ENCODE measurements around the gene SRA1.
"Not testable (repeated sequence)": the region's sequence is repeated elsewhere in the genome, so short reads cannot be mapped to it uniquely, and the experiment has no call there.

Gene SRA1

GRCh38 chr5:140588311-140589070, 31.2 kb upstream of the SRA1 start:
- Histone ChIP-seq H3K4me1 (no peaks in the 10 kb centered on the region), H3K4me3 (no peak overlapping the region), H3K36me3 (replicated peaks) (no peaks in the 10 kb centered on the region), H3K27me3 (ENCODE audit: low read depth) (no peaks in the 10 kb centered on the region), H3K9me3 (no peaks in the 10 kb centered on the region)
- in situ Hi-C loops (cut with MboI; ENCODE audit: low sequenced_read_pairs), result no loop called here
- no peak for DNase-seq (ENCODE audit: low spot score in 2 of 2)

DNA sequence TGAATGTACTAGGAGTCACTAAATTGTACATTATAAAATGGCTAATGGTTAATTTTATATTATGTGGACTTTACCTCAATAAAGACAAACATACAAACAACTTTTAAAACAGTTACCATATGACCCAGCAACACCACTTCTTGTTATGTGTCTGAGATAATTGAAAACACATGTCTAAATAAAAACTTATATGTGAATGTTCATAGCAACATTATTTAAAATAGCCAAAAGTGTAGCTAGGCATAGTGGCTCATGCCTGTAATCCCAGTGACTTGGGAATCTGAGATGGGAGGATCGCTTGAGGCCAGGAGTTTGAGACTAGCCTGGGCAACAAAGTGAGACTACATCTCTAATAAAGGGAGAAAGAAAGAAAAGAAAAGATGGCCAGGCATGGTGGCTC, 30.2 kb upstream of the SRA1 start:
- DNase-seq (ENCODE audit: low spot score in 2 of 2), result no peak
- no peaks in the 10 kb centered on the region for H3K9me3 ChIP-seq
- no peak overlapping the region for H3K4me3 ChIP-seq
- no peaks in the 10 kb centered on the region for H3K36me3 ChIP-seq (replicated peaks)
- H3K4me1 ChIP-seq, result no peaks in the 10 kb centered on the region
- no peaks in the 10 kb centered on the region for H3K27me3 ChIP-seq (ENCODE audit: low read depth)
- in situ Hi-C loops (cut with MboI; ENCODE audit: low sequenced_read_pairs), result no loop called here

GRCh38 chr5:140579188-140579747, 22.0 kb upstream of the SRA1 start:
- H3K27me3 ChIP-seq (ENCODE audit: low read depth); H3K36me3 ChIP-seq (replicated peaks); H3K9me3 ChIP-seq; in situ Hi-C loops (cut with MboI; ENCODE audit: low sequenced_read_pairs); H3K4me3 ChIP-seq; H3K4me1 ChIP-seq; DNase-seq (ENCODE audit: low spot score in 2 of 2): not testable (repeated sequence)

GRCh38 chr5:140576776-140577201, 19.5 kb upstream of the SRA1 start:
- Histone ChIP-seq H3K4me3 (no peak overlapping the region), H3K27me3 (ENCODE audit: low read depth) (no peaks in the 10 kb centered on the region; the same call in 1 of the 2 replicates), H3K9me3 (no peaks in the 10 kb centered on the region), H3K4me1 (no peaks in the 10 kb centered on the region), H3K36me3 (replicated peaks) (no peaks in the 10 kb centered on the region)
- DNase-seq (ENCODE audit: low spot score in 2 of 2), result no peak
- in situ Hi-C loops (cut with MboI; ENCODE audit: low sequenced_read_pairs), result no loop called here

DNA sequence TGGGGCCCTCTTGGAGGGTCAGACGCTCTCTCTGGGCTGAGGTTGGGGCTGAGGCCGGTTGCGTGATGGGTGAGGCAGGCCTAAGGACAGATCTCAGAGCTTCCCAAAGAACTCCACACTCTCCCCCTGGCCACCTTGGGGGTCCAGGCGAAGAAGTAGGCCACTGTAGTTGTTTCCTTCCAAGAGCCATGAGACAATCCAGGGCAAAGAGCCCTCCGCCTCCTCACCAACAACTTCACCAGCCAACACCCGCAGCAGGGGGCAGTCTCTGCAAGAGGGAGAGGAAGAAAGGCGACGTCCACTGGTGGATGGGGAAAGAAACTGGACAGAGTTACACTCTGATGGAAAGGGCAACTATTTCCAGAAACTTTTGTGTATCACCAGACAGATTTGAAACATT, 18.0 kb upstream of the SRA1 start:
- H3K36me3 ChIP-seq (replicated peaks), result no peaks in the 10 kb centered on the region
- in situ Hi-C loops (cut with MboI; ENCODE audit: low sequenced_read_pairs), result no loop called here
- H3K9me3 ChIP-seq, result no peaks in the 10 kb centered on the region
- H3K27me3 ChIP-seq (ENCODE audit: low read depth), result no peaks in the 10 kb centered on the region
- DNase-seq (ENCODE audit: low spot score in 2 of 2), result peak in 1 of 2 experiments; percentile 41
- H3K4me1 ChIP-seq, result no peaks in the 10 kb centered on the region
- no peak overlapping the region for H3K4me3 ChIP-seq

DNA sequence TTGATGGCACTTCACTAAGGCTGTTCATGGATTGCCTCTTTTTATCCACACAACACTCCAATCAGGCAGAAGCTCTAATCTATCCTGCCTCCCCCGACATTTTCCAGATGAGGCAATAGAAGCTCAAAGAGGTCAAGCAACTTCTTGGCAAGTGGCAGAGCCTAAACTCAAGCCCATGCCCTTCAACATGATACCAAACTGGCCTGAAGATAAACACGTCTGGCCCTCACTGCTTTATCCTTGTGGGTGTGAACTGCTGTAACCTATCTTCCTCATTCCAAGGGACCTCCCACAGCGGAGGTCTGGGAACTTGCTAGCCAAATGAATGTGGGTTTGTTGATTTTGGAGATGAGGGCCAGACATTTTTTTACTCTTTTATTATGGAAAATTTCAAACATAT, 16.9 kb upstream of the SRA1 start:
- Histone ChIP-seq H3K36me3 (replicated peaks) (no peaks in the 10 kb centered on the region), H3K4me1 (no peaks in the 10 kb centered on the region), H3K4me3 (no peak overlapping the region), H3K27me3 (ENCODE audit: low read depth) (no peaks in the 10 kb centered on the region), H3K9me3 (no peaks in the 10 kb centered on the region)
- DNase-seq (ENCODE audit: low spot score in 2 of 2), result no peak
- in situ Hi-C loops (cut with MboI; ENCODE audit: low sequenced_read_pairs), result no loop called here

GRCh38 chr5:140573683-140574082, 16.4 kb upstream of the SRA1 start:
- Histone ChIP-seq H3K4me1 (no peaks in the 10 kb centered on the region), H3K27me3 (ENCODE audit: low read depth) (no peaks in the 10 kb centered on the region), H3K9me3 (no peaks in the 10 kb centered on the region), H3K36me3 (replicated peaks) (no peaks in the 10 kb centered on the region), H3K4me3 (no peak overlapping the region)
- in situ Hi-C loops (cut with MboI; ENCODE audit: low sequenced_read_pairs), result no loop called here
- no peak for DNase-seq (ENCODE audit: low spot score in 2 of 2)

DNA sequence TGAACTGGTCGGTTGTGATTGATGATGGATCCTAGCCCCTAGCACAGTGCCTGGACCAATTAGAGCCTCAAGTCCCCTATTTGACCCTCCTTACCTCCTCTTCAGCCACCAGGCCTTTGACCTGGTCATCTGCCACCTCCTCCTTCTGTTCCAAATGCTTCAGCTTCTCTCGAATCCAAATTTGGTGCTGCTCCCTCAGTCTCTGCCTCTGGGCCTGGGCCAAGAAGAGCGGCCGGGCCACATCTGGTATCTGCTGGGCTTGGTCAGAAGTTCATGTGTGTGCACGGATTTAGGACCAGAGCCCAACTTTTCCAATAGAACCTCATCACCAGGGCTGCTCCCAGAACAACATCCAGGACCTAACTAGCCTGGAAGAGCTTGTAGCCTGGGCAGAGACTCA, 13.8 kb upstream of the SRA1 start:
- H3K36me3 ChIP-seq (replicated peaks), result no peaks in the 10 kb centered on the region
- no peaks in the 10 kb centered on the region for H3K4me1 ChIP-seq
- in situ Hi-C loops (cut with MboI; ENCODE audit: low sequenced_read_pairs), result no loop called here
- no peaks in the 10 kb centered on the region for H3K9me3 ChIP-seq
- no peak for DNase-seq (ENCODE audit: low spot score in 2 of 2)
- H3K4me3 ChIP-seq, result no peak overlapping the region
- no peaks in the 10 kb centered on the region for H3K27me3 ChIP-seq (ENCODE audit: low read depth)

DNA sequence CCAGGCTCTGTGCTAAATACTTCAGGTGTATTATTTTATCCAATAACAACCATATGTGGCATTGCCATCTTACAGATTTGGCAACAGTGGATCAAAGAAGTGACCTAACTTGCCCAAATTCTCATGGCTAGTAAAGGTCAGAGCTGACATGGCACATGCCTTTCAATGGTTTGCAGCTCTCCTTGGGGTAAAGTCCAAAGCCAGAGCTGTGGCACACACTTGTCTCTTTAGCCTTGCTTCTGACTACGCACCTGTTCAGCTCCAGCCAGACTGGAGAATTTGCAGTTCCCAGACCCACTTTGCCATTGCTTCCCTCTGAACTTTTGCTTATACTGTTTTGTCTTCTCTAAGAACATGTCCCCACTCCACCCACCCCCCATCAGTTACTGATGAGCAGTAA, 13.2 kb upstream of the SRA1 start:
- no peak overlapping the region for H3K4me3 ChIP-seq
- no peaks in the 10 kb centered on the region for H3K36me3 ChIP-seq (replicated peaks)
- no peaks in the 10 kb centered on the region for H3K4me1 ChIP-seq
- in situ Hi-C loops (cut with MboI; ENCODE audit: low sequenced_read_pairs), result no loop called here
- DNase-seq (ENCODE audit: low spot score in 2 of 2), result no peak
- H3K9me3 ChIP-seq, result no peaks in the 10 kb centered on the region
- H3K27me3 ChIP-seq (ENCODE audit: low read depth), result no peaks in the 10 kb centered on the region

DNA sequence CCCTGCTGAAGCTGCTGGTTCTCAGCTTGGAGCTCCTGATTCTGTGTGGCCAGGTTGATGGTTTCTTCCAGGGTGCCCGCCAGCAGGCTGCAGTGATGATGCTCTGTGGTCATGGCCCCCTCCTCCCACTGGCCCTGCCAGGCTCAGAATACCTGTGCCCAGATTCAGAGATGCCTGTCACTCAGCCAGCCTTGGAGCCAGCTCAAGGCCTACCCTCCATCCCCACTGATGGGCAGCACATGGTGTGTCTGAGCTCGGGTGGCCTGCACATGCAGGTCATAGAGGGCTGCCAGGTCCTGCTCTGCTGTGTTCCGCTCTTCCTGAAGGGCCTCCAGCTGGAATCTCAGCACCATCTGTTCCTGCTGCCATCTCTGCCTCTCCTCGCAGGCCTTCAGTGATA, 12.8 kb upstream of the SRA1 start:
- Histone ChIP-seq H3K4me3 (no peak overlapping the region), H3K4me1 (no peaks in the 10 kb centered on the region), H3K27me3 (ENCODE audit: low read depth) (no peaks in the 10 kb centered on the region), H3K9me3 (no peaks in the 10 kb centered on the region), H3K36me3 (replicated peaks) (no peaks in the 10 kb centered on the region)
- no peak for DNase-seq (ENCODE audit: low spot score in 2 of 2)
- in situ Hi-C loops (cut with MboI; ENCODE audit: low sequenced_read_pairs), result no loop called here

GRCh38 chr5:140569197-140569596, 11.9 kb upstream of the SRA1 start:
- in situ Hi-C loops (cut with MboI; ENCODE audit: low sequenced_read_pairs), result no loop called here
- DNase-seq (ENCODE audit: low spot score in 2 of 2), result no peak
- Histone ChIP-seq H3K36me3 (replicated peaks) (no peaks in the 10 kb centered on the region), H3K27me3 (ENCODE audit: low read depth) (no peaks in the 10 kb centered on the region), H3K4me3 (no peak overlapping the region), H3K4me1 (no peaks in the 10 kb centered on the region), H3K9me3 (no peaks in the 10 kb centered on the region)

DNA sequence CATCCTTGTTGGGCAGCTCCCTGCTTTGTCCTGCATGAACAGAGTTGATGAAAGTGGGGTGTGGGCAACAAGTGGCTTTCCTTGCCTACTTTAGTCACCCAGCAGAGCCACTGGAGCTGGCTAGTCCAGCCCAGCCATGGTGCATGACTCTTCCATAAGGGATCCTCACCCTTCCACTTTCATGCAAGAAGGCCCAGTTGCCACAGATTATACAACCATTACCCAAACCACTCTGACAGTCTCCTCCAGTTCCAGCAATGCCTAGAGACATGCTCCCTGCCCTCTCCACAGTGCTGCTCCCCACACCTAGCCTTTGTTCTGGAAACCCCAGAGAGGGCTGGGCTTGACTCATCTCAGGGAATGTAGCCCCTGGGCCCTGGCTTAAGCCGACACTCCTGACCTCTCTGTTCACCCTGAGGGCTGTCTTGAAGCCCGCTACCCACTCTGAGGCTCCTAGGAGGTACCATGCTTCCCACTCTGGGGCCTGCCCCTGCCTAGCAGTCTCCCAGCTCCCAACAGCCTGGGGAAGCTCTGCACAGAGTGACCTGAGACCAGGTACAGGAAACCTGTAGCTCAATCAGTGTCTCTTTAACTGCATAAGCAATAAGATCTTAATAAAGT, 11.3 kb upstream of the SRA1 start:
- in situ Hi-C loops (cut with MboI; ENCODE audit: low sequenced_read_pairs), result no loop called here
- no peak for DNase-seq (ENCODE audit: low spot score in 2 of 2)
- H3K4me3 ChIP-seq, result no peak overlapping the region
- no peaks in the 10 kb centered on the region for H3K9me3 ChIP-seq
- no peaks in the 10 kb centered on the region for H3K27me3 ChIP-seq (ENCODE audit: low read depth)
- H3K36me3 ChIP-seq (replicated peaks), result no peaks in the 10 kb centered on the region
- no peaks in the 10 kb centered on the region for H3K4me1 ChIP-seq

DNA sequence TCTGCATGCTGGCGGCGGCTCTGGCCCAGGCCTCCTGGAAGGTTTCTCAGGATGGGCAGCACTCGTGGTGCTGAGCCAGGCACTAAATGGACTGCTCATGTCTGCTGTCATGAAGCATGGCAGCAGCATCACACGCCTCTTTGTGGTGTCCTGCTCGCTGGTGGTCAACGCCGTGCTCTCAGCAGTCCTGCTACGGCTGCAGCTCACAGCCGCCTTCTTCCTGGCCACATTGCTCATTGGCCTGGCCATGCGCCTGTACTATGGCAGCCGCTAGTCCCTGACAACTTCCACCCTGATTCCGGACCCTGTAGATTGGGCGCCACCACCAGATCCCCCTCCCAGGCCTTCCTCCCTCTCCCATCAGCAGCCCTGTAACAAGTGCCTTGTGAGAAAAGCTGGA, 10.6 kb upstream of the SRA1 start:
- DNase-seq (ENCODE audit: low spot score in 2 of 2), result no peak
- Histone ChIP-seq H3K4me3 (no peak overlapping the region), H3K27me3 (ENCODE audit: low read depth) (no peaks in the 10 kb centered on the region), H3K4me1 (no peaks in the 10 kb centered on the region), H3K36me3 (replicated peaks) (no peaks in the 10 kb centered on the region), H3K9me3 (no peaks in the 10 kb centered on the region)
- in situ Hi-C loops (cut with MboI; ENCODE audit: low sequenced_read_pairs), result no loop called here

- no peaks in the 10 kb centered on the region for H3K4me1 ChIP-seq
- no peak overlapping the region for H3K4me3 ChIP-seq
- in situ Hi-C loops (cut with MboI; ENCODE audit: low sequenced_read_pairs), result no loop called here
These were observed 10.0 kb upstream of the SRA1 start for GRCh38 chr5:140567136-140567818.

More at GRCh38 chr5:140567136-140567818, 10.0 kb upstream of the SRA1 start:
- Histone ChIP-seq H3K27me3 (ENCODE audit: low read depth) (no peaks in the 10 kb centered on the region), H3K9me3 (no peaks in the 10 kb centered on the region), H3K36me3 (replicated peaks) (no peaks in the 10 kb centered on the region)
- DNase-seq (ENCODE audit: low spot score in 2 of 2), result no peak

Data from HAP-1 (cell line).